Body of pancreas (tissue), 4 donors: ENCODE measurements around the gene MAP7D1.

ENCODE experiments used
- CTCF ChIP-seq, 7 experiments: fragments of 450-650 bp in 4 of 7; fragments of 200-600 bp in 3 of 7; sonication (generic) in 3 of 7; IDR thresholded peaks; one replicate each; pipeline ENCODE4 v1.5.1; 2016 to 2019; ENCODE audit warnings: antibody characterized with exemption in 7 of 7
- POLR2A ChIP-seq, 3 donors: fragments of 450-650 bp; IDR thresholded peaks; one replicate each; pipeline ENCODE4 v1.6.1; 2016; ENCODE audit warnings: antibody characterized with exemption in 3 of 3, mild to moderate bottlenecking in 2 of 3

- no peak for TF ChIP-seq POLR2A (IDR thresholded peaks at IDR 0.05)
- no peak for TF ChIP-seq CTCF (IDR thresholded peaks at IDR 0.05)
Measured at GRCh38 chr1:36151845-36152203, 4.1 kb upstream of the MAP7D1 start.
